BJ (cell line): ENCODE results near the gene CACNA1C. TPM values are rescaled to one million over a fixed set of nuclear protein-coding genes. Genes with fewer than 3 reads are reported as not detected.

Experiments used
- CTCF ChIA-PET: fragments of 350-600 bp; formaldehyde crosslinking; extraction: SDS; loops from one replicate; lab custom pipeline; 2021; ENCODE audit warnings: antibody characterized with exemption, inconsistent platforms; lab: Yijun Ruan, JAX
- POLR2A ChIA-PET: fragments of 300-600 bp; sonication (Branson Sonifier 250); formaldehyde crosslinking; extraction: SDS; loops from one replicate; lab custom pipeline; 2021; ENCODE audit warnings: antibody characterized with exemption; lab: Charles Lee
- DNase-seq: peaks from one replicate; pipeline ENCODE4 v3.0.0-alpha.2; 2011; ENCODE audit warnings: low read depth
- H3K27me3 ChIP-seq: 2 replicates; pipeline ENCODE4 v1.6.0; 2011; ENCODE audit warnings: low read length; ENCODE audit not compliant: control insufficient read depth, insufficient read depth
- H3K36me3 ChIP-seq: 2 replicates; pipeline ENCODE4 v1.5.1; 2011; ENCODE audit warnings: low read length; ENCODE audit not compliant: control insufficient read depth, insufficient read depth
- H3K4me3 ChIP-seq: 2 replicates; pipeline ENCODE4 v1.5.1; 2011; ENCODE audit warnings: low read depth, mild to moderate bottlenecking, control low read depth, low read length
- polyA plus RNA-seq: library from polyadenylated mRNA; depleted of rRNA; stranded (reverse); fragments of >200 nt; gene quantifications from 2 replicates; pipeline ENCODE4 v1.2.3, GENCODE V29; 2011
- TF ChIP-seq, protein P1 (sequence below): IDR thresholded peaks from 2 replicates; pipeline ENCODE4 v1.5.1; 2011; ENCODE audit warnings: low read depth, mild to moderate bottlenecking, control low read depth, inconsistent platforms, low read length, moderate library complexity; ENCODE audit not compliant: insufficient read depth

The CACNA1C gene
- polyA plus RNA-seq, 1 experiment: 14.7 TPM

DNA sequence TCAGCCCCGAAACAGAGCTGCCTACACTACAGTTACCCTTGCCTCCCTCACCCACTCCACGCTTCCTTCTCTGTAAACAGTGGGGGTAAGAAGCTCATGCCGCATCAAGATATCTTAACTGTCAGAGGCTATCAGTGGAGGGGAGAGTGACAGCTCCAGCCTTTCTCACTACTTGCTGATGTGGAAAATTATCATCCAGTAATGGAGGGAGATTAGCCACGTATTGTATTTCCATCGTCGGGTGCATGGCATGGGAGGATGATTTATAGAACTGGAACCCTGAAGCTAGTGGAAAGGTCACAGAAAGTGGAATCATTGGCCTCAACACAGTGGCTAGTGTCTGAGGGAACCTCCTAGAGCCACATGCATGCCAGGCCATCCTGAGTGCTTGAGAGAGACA lies 471.1 kb downstream of the CACNA1C start:
- H3K27me3 ChIP-seq: no peaks in the 10 kb centered on the region
- POLR2A ChIA-PET: no interaction called here
- TF ChIP-seq, protein P1, sequence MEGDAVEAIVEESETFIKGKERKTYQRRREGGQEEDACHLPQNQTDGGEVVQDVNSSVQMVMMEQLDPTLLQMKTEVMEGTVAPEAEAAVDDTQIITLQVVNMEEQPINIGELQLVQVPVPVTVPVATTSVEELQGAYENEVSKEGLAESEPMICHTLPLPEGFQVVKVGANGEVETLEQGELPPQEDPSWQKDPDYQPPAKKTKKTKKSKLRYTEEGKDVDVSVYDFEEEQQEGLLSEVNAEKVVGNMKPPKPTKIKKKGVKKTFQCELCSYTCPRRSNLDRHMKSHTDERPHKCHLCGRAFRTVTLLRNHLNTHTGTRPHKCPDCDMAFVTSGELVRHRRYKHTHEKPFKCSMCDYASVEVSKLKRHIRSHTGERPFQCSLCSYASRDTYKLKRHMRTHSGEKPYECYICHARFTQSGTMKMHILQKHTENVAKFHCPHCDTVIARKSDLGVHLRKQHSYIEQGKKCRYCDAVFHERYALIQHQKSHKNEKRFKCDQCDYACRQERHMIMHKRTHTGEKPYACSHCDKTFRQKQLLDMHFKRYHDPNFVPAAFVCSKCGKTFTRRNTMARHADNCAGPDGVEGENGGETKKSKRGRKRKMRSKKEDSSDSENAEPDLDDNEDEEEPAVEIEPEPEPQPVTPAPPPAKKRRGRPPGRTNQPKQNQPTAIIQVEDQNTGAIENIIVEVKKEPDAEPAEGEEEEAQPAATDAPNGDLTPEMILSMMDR: no peak
- no peak overlapping the region for H3K4me3 ChIP-seq
- H3K36me3 ChIP-seq: peaks cover 7% of the 10 kb centered on the region
- no peak for DNase-seq
- CTCF ChIA-PET: interaction anchor here (0.6 kb wide), 1 partner anchor 359 kb away, joined by 3 read pairs; no protein-coding TSS in a partner anchor

DNA sequence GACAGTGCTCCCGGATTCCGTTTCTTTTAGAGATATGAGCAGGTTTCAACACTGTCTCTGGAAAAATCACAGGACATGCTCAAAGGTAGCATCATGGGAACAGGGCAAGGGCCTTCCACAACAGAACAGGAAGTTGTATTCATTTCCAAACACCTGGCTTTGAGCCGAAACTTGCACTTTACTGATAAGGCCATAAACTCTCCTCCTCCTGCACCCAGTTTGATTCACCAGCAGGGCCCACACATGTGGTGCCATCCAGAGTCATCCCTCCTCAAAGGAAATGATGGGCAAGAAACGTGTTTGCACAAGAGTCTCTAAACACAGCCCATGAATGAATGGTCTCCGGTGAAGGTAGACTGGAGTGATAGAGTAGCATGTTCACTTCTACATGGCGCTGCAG lies 473.6 kb downstream of the CACNA1C start:
- no peak for DNase-seq
- H3K36me3 ChIP-seq: peaks cover 6% of the 10 kb centered on the region
- no peaks in the 10 kb centered on the region for H3K27me3 ChIP-seq
- TF ChIP-seq, protein P1: no peak
- ChIA-PET POLR2A (no interaction called here), CTCF (no interaction called here)
- no peak overlapping the region for H3K4me3 ChIP-seq

DNA sequence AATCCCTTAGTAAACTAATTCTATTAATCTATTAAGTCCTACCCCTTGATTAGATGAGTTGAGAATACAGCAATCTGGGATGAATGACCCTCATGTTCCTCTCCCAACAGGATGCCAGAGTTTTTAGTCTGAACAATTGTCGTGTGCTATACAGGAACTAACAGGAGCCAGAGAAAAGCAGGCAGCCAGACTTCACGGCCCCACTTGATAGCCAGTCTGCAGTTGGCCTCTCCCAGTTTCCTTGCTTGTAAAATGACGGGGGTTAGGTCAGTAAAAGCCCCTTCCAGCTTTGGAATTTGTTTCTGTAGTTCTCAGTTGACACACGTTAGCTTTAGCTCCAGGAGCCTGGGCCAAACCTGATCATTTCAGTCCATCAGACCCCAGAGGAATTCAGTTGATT lies 475.2 kb downstream of the CACNA1C start:
- H3K27me3 ChIP-seq: no peaks in the 10 kb centered on the region
- POLR2A ChIA-PET: no interaction called here
- DNase-seq: no peak
- TF ChIP-seq, protein P1: no peak
- peaks cover 6% of the 10 kb centered on the region; the same call in 1 of the 2 replicates for H3K36me3 ChIP-seq
- no peak overlapping the region for H3K4me3 ChIP-seq
- CTCF ChIA-PET: no interaction called here

DNA sequence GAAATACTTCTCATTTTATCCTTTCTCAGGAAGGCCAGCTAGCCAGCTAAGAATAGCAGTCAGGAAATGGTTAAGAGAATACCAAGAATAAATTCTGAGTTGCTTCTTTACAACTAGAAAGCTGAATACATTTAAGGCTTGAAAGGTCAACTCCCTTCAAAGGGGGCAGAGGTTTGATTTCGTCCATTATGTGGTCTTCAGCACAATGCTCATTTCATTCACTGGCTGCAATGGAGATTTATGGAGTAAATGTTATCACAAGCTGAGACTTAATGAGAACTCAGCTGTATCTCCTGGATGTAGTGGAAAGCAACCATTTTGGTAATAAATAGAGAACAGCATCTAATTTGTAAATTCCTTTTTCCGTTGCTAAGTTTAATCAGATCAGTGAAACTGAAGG lies 477.0 kb downstream of the CACNA1C start:
- Histone ChIP-seq H3K4me3 (no peak overlapping the region), H3K36me3 (peaks cover 7% of the 10 kb centered on the region; the same call in 1 of the 2 replicates), H3K27me3 (no peaks in the 10 kb centered on the region)
- POLR2A ChIA-PET: no interaction called here
- DNase-seq: no peak
- CTCF ChIA-PET: no interaction called here
- TF ChIP-seq, protein P1: no peak

DNA sequence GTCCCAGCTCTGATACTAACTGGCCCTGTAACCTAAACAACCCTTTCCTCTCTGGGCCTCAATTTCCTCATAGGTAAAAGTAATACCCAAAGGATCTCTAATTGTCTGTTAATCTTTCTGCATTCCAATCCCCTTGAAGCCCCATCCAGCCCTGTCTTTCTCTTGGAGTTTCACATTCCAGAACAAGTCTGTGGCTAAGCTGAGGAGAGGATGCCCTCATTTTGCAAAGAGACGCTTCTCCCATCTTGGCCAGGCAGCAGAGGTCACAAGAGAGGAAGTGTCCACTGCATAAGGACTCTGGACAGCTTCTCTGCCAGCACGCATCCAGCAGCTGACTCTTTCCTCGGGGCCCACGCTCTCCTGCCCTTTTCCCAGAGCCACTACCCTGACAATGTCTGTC lies 478.6 kb downstream of the CACNA1C start:
- POLR2A ChIA-PET: no interaction called here
- H3K4me3 ChIP-seq: no peak overlapping the region
- TF ChIP-seq, protein P1: no peak
- peaks cover 6% of the 10 kb centered on the region for H3K36me3 ChIP-seq
- no peak for DNase-seq
- CTCF ChIA-PET: interaction anchor here (0.8 kb wide), 1 partner anchor 52 kb away, joined by 3 read pairs; no protein-coding TSS in a partner anchor
- no peaks in the 10 kb centered on the region for H3K27me3 ChIP-seq
